ENCODE data around the gene CTSE.

CTSE gene

DNA sequence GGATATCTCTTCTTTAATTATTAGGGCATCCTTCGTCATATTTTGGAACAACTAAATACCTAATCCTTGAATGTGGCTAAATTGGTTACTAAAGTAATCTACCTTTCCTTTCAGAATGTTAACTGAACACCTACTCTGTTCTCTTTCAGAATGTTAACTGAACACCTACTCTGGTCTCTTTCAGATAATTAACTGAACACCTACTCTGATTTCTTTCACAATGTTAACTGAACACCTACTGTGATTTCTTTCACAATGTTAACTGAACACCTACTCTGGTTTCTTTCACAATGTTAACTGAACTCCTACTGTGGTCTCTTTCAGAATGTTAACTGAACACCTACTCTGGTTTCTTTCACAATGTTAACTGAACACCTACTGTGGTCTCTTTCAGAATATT, 42.4 kb downstream of the CTSE start:
- no peak for DNase-seq (ENCODE audit: low spot score)
- TF ChIP-seq CTCF (IDR thresholded peaks at IDR 0.05; ENCODE audit: extremely low read depth, insufficient read depth, missing control alignments) = no peak
- in situ Hi-C loops (cut with MboI; ENCODE audit: low pct_unique_long_range_greater_than_20kb, low sequenced_read_pairs, unreplicated experiment) = loop anchor here (10.0 kb wide), 1 partner anchor 186 kb away; no protein-coding TSS in a partner anchor

- no peak for DNase-seq (ENCODE audit: low spot score)
- TF ChIP-seq CTCF (IDR thresholded peaks at IDR 0.05; ENCODE audit: extremely low read depth, insufficient read depth, missing control alignments) = no peak
- in situ Hi-C loops (cut with MboI; ENCODE audit: low pct_unique_long_range_greater_than_20kb, low sequenced_read_pairs, unreplicated experiment) = loop anchor here (10.0 kb wide), 1 partner anchor 186 kb away; no protein-coding TSS in a partner anchor
These were observed 43.3 kb downstream of the CTSE start for GRCh38 chr1:205980237-205980870.

DNA sequence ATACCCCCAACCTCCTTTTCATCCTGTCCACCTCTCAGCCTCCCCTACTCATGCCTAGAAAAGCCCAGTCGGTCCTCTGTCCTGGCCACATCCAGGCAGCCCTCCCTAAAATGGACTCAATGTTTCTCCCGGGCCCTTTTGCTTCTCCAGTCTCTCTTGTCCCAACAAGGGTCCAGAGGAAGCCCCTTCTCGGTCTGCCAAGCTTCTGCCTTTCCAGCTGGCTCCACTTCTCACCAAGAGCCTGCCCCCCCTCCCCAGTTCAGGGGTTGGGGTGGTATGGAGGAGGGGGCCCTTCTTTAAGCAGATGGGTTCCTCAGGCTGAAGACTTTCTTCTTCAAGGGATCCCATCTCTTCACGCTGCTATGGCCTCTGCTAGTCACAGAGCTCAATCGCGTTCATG, 44.4 kb downstream of the CTSE start:
- no peak for DNase-seq (ENCODE audit: low spot score)
- in situ Hi-C loops (cut with MboI; ENCODE audit: low pct_unique_long_range_greater_than_20kb, low sequenced_read_pairs, unreplicated experiment) = no loop called here
- no peak for TF ChIP-seq CTCF (IDR thresholded peaks at IDR 0.05; ENCODE audit: extremely low read depth, insufficient read depth, missing control alignments)

GRCh38 chr1:205978676-205979075, 45.0 kb downstream of the CTSE start:
- in situ Hi-C loops (cut with MboI; ENCODE audit: low pct_unique_long_range_greater_than_20kb, low sequenced_read_pairs, unreplicated experiment) = no loop called here
- no peak for DNase-seq (ENCODE audit: low spot score)
- no peak for TF ChIP-seq CTCF (IDR thresholded peaks at IDR 0.05; ENCODE audit: extremely low read depth, insufficient read depth, missing control alignments)

DNA sequence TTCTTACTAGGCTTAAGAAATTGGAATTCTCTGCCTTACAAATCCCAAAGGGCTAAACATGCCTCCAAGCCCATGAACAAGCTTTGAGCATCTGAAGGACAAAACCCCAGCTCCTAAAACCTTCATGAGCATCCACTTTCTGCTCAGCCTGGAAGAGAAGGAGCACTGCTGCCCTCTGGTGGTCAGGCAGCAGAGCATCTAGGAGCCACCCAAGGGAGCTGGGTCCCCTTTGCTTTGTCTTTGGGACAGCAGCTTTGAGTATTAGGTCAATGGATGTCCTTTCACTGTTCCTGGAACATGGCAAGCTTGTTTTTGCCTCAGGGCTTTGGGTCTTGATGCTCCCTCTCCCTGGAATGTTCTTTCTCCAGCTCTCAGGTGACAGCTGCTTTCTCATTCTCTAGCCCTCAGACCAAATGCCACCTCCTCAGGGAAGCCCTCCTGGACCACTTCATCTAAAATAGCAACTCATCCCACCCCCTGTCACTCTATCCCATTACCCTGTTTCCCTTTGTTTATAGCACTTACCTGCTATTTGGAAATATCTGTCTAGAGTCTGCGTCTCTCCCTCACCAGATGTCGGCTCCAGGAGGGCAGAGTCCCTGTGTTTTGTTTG, 46.2 kb downstream of the CTSE start:
- in situ Hi-C loops (cut with MboI; ENCODE audit: low pct_unique_long_range_greater_than_20kb, low sequenced_read_pairs, unreplicated experiment) = no loop called here
- peak; percentile 82 for DNase-seq (ENCODE audit: low spot score)
- peak; percentile 96 for TF ChIP-seq CTCF (IDR thresholded peaks at IDR 0.05; ENCODE audit: extremely low read depth, insufficient read depth, missing control alignments)

- in situ Hi-C loops (cut with MboI; ENCODE audit: low pct_unique_long_range_greater_than_20kb, low sequenced_read_pairs, unreplicated experiment) = no loop called here
- no peak for DNase-seq (ENCODE audit: low spot score)
- TF ChIP-seq CTCF (IDR thresholded peaks at IDR 0.05; ENCODE audit: extremely low read depth, insufficient read depth, missing control alignments) = no peak
These were observed 46.8 kb downstream of the CTSE start for GRCh38 chr1:205976708-205977401.
